SK-N-SH treated with all-trans-retinoic acid at 6 μM for 48 hours (cell line): ENCODE data around the gene KRTAP10-1.

Experiments
- OSR1 ChIP-seq: fragments of 250-450 bp; sonication (Bioruptor Pico); IDR thresholded peaks from 2 replicates; pipeline ENCODE4 v1.8.0; 2022; ENCODE audit warnings: moderate library complexity, mild to moderate bottlenecking, inconsistent platforms
- RARB ChIP-seq: fragments of 250-450 bp; sonication (Bioruptor Pico); IDR thresholded peaks from 2 replicates; pipeline ENCODE4 v1.8.0; 2021; ENCODE audit warnings: mild to moderate bottlenecking, moderate library complexity
- ZC3H10 ChIP-seq: fragments of 250-450 bp; sonication (Bioruptor Pico); IDR thresholded peaks from 2 replicates; pipeline ENCODE4 v1.5.1; 2021; ENCODE audit warnings: mild to moderate bottlenecking, moderate library complexity
- ZFP3 ChIP-seq: fragments of 250-450 bp; sonication (Bioruptor Pico); IDR thresholded peaks from 2 replicates; pipeline ENCODE4 v1.5.0; 2020; ENCODE audit warnings: mild to moderate bottlenecking, moderate library complexity
- ZNF565 ChIP-seq: fragments of 450-650 bp; formaldehyde crosslinking; conservative IDR thresholded peaks from 2 replicates; pipeline ENCODE4 v1.5.0; 2020; ENCODE audit warnings: low read depth, mild to moderate bottlenecking, moderate library complexity
- TF ChIP-seq, protein P1 (sequence below): fragments of 250-450 bp; sonication (Bioruptor Pico); IDR thresholded peaks from 2 replicates; pipeline ENCODE4 v1.8.0; 2021; ENCODE audit warnings: low read depth, mild to moderate bottlenecking, moderate library complexity, borderline replicate concordance
- TF ChIP-seq, protein P2 (sequence below): fragments of 250-450 bp; sonication (Bioruptor Pico); IDR thresholded peaks from 2 replicates; pipeline ENCODE4 v1.8.0; 2020; ENCODE audit warnings: mild to moderate bottlenecking, moderate library complexity, borderline replicate concordance
- TF ChIP-seq, protein P3 (sequence below): fragments of 250-450 bp; sonication (Bioruptor Pico); IDR thresholded peaks from 2 replicates; pipeline ENCODE4 v1.5.1; 2021; ENCODE audit warnings: mild to moderate bottlenecking, moderate library complexity
- TF ChIP-seq, protein P4 (sequence below): fragments of 250-450 bp; sonication (Bioruptor Pico); IDR thresholded peaks from 2 replicates; pipeline ENCODE4 v1.5.1; 2020; ENCODE audit warnings: low read depth, mild to moderate bottlenecking, moderate library complexity
- TF ChIP-seq, protein P5 (sequence below): fragments of 250-450 bp; sonication (Bioruptor Pico); IDR thresholded peaks from 2 replicates; pipeline ENCODE4 v1.5.0; 2020; ENCODE audit warnings: mild to moderate bottlenecking, moderate library complexity

DNA sequence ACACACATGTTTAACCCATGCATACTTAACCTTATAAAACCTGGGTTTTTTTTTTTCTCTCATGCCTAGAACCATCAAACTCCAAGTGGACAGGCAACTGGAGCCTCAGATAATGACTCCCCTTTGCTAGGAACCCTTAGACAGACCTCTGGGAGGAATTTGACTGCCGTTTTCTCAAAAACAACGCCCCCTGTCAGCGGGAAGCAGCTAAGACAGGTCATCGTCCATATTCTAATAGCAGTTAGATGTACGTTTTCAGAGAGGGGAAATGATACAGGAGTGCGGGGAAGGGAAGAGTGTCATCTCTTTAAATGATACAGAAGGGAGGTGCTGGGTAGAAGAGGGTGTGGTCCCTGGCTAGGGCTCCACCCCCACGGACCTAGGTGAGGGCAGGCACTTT is 50.0 kb downstream of the KRTAP10-1 start:
- TF ChIP-seq ZFP3 (CRISPR knock-in tag) (no peak), OSR1 (CRISPR knock-in tag) (no peak), RARB (no peak), ZC3H10 (no peak), ZNF565 (CRISPR knock-in tag) (no peak)
- TF ChIP-seq, protein P1, sequence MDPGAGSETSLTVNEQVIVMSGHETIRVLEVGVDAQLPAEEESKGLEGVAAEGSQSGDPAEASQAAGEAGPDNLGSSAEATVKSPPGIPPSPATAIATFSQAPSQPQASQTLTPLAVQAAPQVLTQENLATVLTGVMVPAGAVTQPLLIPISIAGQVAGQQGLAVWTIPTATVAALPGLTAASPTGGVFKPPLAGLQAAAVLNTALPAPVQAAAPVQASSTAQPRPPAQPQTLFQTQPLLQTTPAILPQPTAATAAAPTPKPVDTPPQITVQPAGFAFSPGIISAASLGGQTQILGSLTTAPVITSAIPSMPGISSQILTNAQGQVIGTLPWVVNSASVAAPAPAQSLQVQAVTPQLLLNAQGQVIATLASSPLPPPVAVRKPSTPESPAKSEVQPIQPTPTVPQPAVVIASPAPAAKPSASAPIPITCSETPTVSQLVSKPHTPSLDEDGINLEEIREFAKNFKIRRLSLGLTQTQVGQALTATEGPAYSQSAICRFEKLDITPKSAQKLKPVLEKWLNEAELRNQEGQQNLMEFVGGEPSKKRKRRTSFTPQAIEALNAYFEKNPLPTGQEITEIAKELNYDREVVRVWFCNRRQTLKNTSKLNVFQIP (CRISPR knock-in tag): no peak
- TF ChIP-seq, protein P2, sequence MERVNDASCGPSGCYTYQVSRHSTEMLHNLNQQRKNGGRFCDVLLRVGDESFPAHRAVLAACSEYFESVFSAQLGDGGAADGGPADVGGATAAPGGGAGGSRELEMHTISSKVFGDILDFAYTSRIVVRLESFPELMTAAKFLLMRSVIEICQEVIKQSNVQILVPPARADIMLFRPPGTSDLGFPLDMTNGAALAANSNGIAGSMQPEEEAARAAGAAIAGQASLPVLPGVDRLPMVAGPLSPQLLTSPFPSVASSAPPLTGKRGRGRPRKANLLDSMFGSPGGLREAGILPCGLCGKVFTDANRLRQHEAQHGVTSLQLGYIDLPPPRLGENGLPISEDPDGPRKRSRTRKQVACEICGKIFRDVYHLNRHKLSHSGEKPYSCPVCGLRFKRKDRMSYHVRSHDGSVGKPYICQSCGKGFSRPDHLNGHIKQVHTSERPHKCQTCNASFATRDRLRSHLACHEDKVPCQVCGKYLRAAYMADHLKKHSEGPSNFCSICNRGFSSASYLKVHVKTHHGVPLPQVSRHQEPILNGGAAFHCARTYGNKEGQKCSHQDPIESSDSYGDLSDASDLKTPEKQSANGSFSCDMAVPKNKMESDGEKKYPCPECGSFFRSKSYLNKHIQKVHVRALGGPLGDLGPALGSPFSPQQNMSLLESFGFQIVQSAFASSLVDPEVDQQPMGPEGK (CRISPR knock-in tag): no peak
- TF ChIP-seq, protein P3, sequence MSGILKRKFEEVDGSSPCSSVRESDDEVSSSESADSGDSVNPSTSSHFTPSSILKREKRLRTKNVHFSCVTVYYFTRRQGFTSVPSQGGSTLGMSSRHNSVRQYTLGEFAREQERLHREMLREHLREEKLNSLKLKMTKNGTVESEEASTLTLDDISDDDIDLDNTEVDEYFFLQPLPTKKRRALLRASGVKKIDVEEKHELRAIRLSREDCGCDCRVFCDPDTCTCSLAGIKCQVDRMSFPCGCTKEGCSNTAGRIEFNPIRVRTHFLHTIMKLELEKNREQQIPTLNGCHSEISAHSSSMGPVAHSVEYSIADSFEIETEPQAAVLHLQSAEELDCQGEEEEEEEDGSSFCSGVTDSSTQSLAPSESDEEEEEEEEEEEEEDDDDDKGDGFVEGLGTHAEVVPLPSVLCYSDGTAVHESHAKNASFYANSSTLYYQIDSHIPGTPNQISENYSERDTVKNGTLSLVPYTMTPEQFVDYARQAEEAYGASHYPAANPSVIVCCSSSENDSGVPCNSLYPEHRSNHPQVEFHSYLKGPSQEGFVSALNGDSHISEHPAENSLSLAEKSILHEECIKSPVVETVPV (CRISPR knock-in tag): no peak
- TF ChIP-seq, protein P4, sequence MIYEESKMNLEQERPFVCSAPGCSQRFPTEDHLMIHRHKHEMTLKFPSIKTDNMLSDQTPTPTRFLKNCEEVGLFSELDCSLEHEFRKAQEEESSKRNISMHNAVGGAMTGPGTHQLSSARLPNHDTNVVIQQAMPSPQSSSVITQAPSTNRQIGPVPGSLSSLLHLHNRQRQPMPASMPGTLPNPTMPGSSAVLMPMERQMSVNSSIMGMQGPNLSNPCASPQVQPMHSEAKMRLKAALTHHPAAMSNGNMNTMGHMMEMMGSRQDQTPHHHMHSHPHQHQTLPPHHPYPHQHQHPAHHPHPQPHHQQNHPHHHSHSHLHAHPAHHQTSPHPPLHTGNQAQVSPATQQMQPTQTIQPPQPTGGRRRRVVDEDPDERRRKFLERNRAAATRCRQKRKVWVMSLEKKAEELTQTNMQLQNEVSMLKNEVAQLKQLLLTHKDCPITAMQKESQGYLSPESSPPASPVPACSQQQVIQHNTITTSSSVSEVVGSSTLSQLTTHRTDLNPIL (CRISPR knock-in tag): no peak
- TF ChIP-seq, protein P5, sequence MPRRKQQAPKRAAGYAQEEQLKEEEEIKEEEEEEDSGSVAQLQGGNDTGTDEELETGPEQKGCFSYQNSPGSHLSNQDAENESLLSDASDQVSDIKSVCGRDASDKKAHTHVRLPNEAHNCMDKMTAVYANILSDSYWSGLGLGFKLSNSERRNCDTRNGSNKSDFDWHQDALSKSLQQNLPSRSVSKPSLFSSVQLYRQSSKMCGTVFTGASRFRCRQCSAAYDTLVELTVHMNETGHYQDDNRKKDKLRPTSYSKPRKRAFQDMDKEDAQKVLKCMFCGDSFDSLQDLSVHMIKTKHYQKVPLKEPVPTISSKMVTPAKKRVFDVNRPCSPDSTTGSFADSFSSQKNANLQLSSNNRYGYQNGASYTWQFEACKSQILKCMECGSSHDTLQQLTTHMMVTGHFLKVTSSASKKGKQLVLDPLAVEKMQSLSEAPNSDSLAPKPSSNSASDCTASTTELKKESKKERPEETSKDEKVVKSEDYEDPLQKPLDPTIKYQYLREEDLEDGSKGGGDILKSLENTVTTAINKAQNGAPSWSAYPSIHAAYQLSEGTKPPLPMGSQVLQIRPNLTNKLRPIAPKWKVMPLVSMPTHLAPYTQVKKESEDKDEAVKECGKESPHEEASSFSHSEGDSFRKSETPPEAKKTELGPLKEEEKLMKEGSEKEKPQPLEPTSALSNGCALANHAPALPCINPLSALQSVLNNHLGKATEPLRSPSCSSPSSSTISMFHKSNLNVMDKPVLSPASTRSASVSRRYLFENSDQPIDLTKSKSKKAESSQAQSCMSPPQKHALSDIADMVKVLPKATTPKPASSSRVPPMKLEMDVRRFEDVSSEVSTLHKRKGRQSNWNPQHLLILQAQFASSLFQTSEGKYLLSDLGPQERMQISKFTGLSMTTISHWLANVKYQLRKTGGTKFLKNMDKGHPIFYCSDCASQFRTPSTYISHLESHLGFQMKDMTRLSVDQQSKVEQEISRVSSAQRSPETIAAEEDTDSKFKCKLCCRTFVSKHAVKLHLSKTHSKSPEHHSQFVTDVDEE (CRISPR knock-in tag): no peak
